ENCODE data around the gene GHDC. TPM values are rescaled to one million over a fixed set of nuclear protein-coding genes. Genes with fewer than 3 reads are reported as not detected.
A peak's percentile ranks its signal among the peaks of the same experiment; 100 is the strongest.
"Not testable (repeated sequence)": the region's sequence is repeated elsewhere in the genome, so short reads cannot be mapped to it uniquely, and the experiment has no call there.

GHDC gene
- total RNA-seq, 2 donors from 2014 or later, result 45.3 to 106 TPM

DNA sequence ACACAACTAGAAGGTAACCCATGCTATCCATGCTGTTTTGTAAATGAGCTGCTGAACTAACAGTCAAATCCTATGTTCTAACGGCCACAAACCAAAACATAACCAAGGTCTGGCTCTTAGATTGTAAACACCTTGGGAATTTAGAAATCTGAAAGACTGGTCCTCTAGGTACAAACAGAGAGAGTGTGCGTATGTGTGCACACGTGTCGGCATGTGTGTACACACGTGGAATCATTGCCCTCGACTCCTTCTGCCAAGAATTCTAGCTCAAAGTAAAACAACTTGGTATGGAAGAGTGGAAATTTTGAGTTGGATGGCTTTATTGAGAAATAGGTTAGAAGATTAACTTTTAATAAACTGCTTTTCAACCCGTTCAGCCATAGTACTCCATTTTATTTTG is 18.1 kb upstream of the GHDC start:
- H3K36me3 ChIP-seq, result no peaks in the 10 kb centered on the region

DNA sequence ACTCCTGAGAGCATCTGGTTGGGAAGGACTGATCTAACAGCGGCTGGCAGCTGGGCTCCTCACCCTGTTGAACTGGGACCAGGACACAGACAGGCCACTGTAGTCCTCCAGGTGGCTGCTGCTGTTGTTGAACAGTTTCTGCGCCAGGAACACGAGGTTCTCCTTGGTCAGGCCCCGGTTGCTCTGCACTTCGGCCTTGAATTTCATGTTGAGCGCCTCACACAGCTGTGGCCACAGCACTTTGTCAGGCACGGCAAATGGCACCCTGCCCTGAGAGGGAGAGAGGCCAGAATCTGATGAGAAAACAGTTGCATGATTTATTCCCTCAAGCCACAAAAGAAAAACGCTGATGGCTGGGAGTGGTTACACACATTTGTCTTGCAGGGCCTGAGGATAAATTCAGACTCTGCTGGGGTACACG is 17.6 kb upstream of the GHDC start:
- 47% methylated on average over 9 of the region's 9 CpGs for WGBS
- H3K36me3 ChIP-seq; H3K9me3 ChIP-seq; H3K4me1 ChIP-seq (replicated peaks); DNase-seq (ENCODE audit: low spot score); intact Hi-C loops (cut with DNase I); H3K4me3 ChIP-seq; H3K27me3 ChIP-seq (replicated peaks; ENCODE audit: insufficient read depth): not testable (repeated sequence)
- TF ChIP-seq POLR2AphosphoS5 (IDR thresholded peaks at IDR 0.05), result peak; percentile 21
- peak overlapping the region in 1 of 2 donors; percentile 46 for H3K27ac ChIP-seq

More for the DNA sequence above, 18.1 kb upstream of the GHDC start:
- H3K4me1 ChIP-seq (replicated peaks), result no peaks in the 10 kb centered on the region
- TF ChIP-seq POLR2A (IDR thresholded peaks at IDR 0.05) (no peak), POLR2AphosphoS5 (IDR thresholded peaks at IDR 0.05) (no peak)
- TF ChIP-seq, protein P1, sequence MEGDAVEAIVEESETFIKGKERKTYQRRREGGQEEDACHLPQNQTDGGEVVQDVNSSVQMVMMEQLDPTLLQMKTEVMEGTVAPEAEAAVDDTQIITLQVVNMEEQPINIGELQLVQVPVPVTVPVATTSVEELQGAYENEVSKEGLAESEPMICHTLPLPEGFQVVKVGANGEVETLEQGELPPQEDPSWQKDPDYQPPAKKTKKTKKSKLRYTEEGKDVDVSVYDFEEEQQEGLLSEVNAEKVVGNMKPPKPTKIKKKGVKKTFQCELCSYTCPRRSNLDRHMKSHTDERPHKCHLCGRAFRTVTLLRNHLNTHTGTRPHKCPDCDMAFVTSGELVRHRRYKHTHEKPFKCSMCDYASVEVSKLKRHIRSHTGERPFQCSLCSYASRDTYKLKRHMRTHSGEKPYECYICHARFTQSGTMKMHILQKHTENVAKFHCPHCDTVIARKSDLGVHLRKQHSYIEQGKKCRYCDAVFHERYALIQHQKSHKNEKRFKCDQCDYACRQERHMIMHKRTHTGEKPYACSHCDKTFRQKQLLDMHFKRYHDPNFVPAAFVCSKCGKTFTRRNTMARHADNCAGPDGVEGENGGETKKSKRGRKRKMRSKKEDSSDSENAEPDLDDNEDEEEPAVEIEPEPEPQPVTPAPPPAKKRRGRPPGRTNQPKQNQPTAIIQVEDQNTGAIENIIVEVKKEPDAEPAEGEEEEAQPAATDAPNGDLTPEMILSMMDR (IDR thresholded peaks at IDR 0.05), result no peak
- H3K27me3 ChIP-seq (replicated peaks; ENCODE audit: insufficient read depth), result no peaks in the 10 kb centered on the region
- no peak for DNase-seq (ENCODE audit: low spot score)
- 59% methylated on average over 7 of the region's 7 CpGs for WGBS
- H3K4me3 ChIP-seq, result no peak overlapping the region
- no peaks in the 10 kb centered on the region for H3K9me3 ChIP-seq
- H3K27ac ChIP-seq, result no peak overlapping the region
- intact Hi-C loops (cut with DNase I), result no loop called here

DNA sequence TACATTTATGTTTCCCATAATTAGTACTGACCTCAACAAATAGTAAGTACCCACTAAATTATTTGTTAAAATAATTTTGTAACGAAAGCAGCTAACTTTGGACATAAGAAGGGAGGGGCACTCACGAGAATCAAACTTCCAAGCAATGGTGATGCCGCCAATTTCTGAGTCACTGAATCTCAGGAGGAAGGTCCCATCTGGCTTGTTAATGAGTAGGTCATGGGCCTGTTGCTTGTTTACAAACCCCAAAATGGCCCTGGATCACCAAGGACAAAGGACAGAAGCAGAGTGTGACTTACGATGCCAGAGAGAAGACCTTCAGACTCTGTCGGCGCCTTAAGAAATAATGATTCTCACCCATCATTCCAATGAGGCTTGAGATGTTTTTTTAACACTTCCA is 15.8 kb upstream of the GHDC start:
- no peak overlapping the region for H3K27ac ChIP-seq
- no peaks in the 10 kb centered on the region for H3K9me3 ChIP-seq
- TF ChIP-seq POLR2AphosphoS5 (IDR thresholded peaks at IDR 0.05) (no peak), POLR2A (IDR thresholded peaks at IDR 0.05) (no peak)
- TF ChIP-seq, protein P1 (IDR thresholded peaks at IDR 0.05), result no peak
- DNase-seq (ENCODE audit: low spot score), result no peak
- 91% methylated on average over 6 of the region's 6 CpGs for WGBS
- intact Hi-C loops (cut with DNase I), result no loop called here
- H3K4me1 ChIP-seq (replicated peaks), result no peaks in the 10 kb centered on the region
- no peak overlapping the region for H3K4me3 ChIP-seq
- no peaks in the 10 kb centered on the region for H3K27me3 ChIP-seq (replicated peaks; ENCODE audit: insufficient read depth)
- H3K36me3 ChIP-seq, result peaks cover 0 to 6% of the 10 kb centered on the region in 2 donors

DNA sequence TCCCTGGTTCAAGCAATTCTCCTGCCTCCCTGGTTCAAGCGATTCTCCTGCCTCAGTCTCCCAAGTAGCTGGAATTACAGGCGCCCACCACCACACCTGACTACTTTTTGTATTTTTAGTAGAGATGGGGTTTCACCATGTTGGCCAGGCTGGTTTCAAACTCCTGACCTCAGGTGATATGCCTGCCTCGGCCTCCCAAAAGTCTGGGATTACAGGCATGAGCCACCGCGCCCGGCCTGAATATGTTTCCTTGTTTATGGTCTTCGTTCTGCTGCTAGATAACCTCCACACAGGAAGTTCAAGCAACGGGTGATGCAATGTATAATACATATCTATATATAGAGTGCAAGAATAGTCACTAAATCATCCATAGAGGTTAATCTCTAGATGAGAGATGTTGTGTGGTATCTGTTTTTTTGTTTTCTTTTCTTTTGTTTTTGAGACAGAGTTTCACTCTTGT is 11.9 kb upstream of the GHDC start:
- H3K4me1 ChIP-seq (replicated peaks); intact Hi-C loops (cut with DNase I); H3K27ac ChIP-seq; H3K27me3 ChIP-seq (replicated peaks; ENCODE audit: insufficient read depth); DNase-seq (ENCODE audit: low spot score); H3K9me3 ChIP-seq; H3K4me3 ChIP-seq: not testable (repeated sequence)
- 89% methylated on average over 8 of the region's 8 CpGs for WGBS
- peaks cover 0 to 11% of the 10 kb centered on the region in 2 donors for H3K36me3 ChIP-seq

DNA sequence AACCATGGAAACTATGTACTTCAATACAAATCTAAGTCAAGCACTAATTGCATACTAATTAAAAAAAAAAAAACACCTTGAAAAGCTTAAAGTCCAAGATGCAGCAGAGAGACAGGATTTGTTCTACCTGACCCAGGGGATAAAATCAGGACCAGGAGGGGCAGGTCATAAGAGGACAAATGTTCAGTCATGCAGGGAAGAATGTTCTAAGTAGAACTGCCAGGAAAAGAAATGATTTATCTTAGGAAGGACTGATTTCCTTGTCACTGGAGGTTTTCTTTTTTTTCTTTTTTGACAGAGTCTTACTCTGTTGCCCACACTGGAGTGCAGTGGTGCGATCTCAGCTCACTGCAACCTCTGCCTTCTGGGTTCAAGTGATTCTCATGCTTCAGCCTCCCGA is 9.1 kb upstream of the GHDC start:
- TF ChIP-seq, protein P1 (IDR thresholded peaks at IDR 0.05), result no peak
- TF ChIP-seq POLR2AphosphoS5 (IDR thresholded peaks at IDR 0.05) (no peak), POLR2A (IDR thresholded peaks at IDR 0.05) (no peak)
- no peak for DNase-seq (ENCODE audit: low spot score)
- Histone ChIP-seq H3K9me3 (no peaks in the 10 kb centered on the region), H3K36me3 (peaks cover 0 to 11% of the 10 kb centered on the region in 2 donors), H3K4me3 (no peak overlapping the region), H3K27me3 (replicated peaks; ENCODE audit: insufficient read depth) (no peaks in the 10 kb centered on the region), H3K4me1 (replicated peaks) (no peaks in the 10 kb centered on the region), H3K27ac (no peak overlapping the region)
- intact Hi-C loops (cut with DNase I), result no loop called here
- 93% methylated on average over 2 of the region's 2 CpGs for WGBS

DNA sequence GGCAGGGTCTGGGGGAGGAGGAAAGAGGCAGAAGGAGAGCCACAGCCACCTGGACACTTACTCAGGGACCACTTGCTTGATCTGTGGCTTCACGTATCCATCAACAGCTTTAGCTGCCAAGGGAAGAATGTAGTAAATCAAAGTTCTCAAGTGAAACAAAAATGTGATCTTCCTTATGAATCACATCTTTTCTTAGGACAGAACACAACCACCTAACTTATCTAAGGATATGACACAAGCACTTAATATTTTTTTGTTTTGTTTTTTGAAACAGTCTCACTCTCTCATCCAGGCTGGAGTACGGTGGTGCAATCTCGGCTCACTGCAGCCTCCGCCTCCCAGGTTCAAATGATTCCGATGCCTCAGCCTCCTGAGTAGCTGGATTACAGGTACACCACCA is 8.4 kb upstream of the GHDC start:
- Histone ChIP-seq H3K27me3 (replicated peaks; ENCODE audit: insufficient read depth) (no peaks in the 10 kb centered on the region), H3K36me3 (peaks cover 0 to 11% of the 10 kb centered on the region in 2 donors), H3K4me1 (replicated peaks) (no peaks in the 10 kb centered on the region), H3K4me3 (no peak overlapping the region), H3K9me3 (no peaks in the 10 kb centered on the region), H3K27ac (no peak overlapping the region)
- DNase-seq (ENCODE audit: low spot score), result no peak
- no peak for TF ChIP-seq POLR2A (IDR thresholded peaks at IDR 0.05)
- TF ChIP-seq, protein P1 (IDR thresholded peaks at IDR 0.05), result no peak
- WGBS, result 90% methylated on average over 5 of the region's 5 CpGs
- intact Hi-C loops (cut with DNase I), result no loop called here
